ENCODE results near the gene KLHL29. TPM values are rescaled to one million over a fixed set of nuclear protein-coding genes. Genes with fewer than 3 reads are reported as not detected.
A peak's percentile ranks its signal among the peaks of the same experiment; 100 is the strongest.

Gene KLHL29
- total RNA-seq, 1 donor from 2014 or later = 1.6 TPM

DNA sequence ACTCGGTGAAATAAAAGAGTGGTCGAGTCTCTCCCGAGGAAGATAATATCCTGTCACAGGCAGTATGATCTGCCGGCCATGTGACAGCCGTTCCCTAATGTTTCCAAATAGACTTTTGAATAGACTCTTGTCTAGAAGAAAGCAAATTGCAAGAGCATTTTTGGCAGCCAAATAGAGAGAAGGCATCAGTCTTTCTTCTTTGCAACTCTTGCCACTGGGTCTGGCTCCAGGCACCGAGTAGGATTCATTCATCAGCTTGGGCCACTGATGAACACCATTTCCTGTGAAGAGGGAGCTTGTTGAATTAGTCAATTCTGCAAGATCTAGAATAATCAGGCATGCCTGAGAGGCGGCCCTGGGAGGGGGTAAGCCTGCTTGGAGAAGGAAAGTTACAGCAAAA is 165.6 kb downstream of the KLHL29 start:
- DNase-seq (ENCODE audit: low spot score) = no peak
- intact Hi-C loops (cut with DNase I) = loop anchor here (5.0 kb wide), 1 partner anchor 53 kb away; no protein-coding TSS in a partner anchor

DNA sequence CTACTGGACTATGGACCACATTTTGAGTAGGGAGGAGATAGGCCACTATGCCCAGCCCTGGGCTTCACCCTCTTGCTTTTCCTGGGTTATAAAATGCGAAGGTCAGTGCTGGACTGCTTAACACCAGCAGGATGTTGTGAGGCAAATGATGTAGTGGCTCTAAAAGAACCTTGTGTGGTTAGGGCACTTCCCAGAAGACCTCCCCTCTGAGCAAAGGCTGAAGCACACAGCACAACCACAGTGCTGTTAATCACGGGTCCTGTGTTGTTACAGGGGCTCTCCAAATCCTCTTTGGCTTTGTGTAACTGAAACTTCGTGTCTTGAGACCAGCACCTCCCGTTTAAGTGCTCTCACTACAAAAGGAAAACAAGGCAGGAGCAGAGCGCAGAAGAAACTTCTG is 166.9 kb downstream of the KLHL29 start:
- no peak for DNase-seq (ENCODE audit: low spot score)
- intact Hi-C loops (cut with DNase I) = loop anchor here (5.0 kb wide), 1 partner anchor 55 kb away; no protein-coding TSS in a partner anchor

DNA sequence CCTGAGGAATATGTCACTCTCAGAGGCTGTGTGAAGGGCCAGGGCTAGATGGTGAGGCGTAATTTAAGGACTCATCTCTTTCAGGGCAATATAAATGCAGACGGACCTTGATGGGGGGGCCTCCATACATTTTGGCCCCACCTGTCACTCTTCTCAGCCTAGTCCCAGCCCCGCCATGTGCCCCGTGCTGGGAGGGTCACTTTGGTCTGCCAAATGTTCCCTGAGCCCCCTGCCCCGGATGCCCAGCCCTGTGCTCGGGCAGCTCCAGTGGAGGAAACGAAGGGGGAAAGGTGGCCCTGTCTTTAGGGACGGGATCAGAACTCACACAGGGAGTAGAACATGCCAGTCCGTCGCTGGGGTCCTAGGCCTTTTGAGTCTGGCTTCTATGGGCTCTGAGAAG is 168.6 kb downstream of the KLHL29 start:
- DNase-seq (ENCODE audit: low spot score) = no peak
- intact Hi-C loops (cut with DNase I) = loop anchor here (5.0 kb wide), 1 partner anchor 56 kb away; no protein-coding TSS in a partner anchor

GRCh38 chr2:23554054-23554697 is 169.2 kb downstream of the KLHL29 start:
- DNase-seq (ENCODE audit: low spot score) = no peak
- intact Hi-C loops (cut with DNase I) = loop anchor here (5.0 kb wide), 1 partner anchor 57 kb away; no protein-coding TSS in a partner anchor

DNA sequence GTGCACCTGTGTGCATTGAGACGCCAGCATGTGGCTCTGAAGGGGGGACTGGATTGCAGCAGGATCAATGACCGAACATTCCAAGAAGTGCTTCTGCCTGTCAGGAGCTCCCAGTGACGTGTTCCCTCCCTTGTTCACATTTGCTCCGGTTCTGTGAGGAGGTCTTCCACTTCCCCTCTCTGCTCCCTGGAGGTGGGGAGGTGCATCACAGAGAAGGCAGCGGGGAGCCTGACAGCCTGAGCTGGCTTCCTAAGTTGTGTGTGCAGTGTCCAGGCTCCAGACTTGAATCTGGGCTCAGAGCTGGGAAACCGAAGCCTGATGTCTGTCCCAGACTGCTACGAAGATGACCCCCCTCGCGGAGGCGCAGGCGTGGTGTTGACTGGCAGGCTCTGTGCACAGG is 171.0 kb downstream of the KLHL29 start:
- intact Hi-C loops (cut with DNase I) = no loop called here
- no peak for DNase-seq (ENCODE audit: low spot score)

DNA sequence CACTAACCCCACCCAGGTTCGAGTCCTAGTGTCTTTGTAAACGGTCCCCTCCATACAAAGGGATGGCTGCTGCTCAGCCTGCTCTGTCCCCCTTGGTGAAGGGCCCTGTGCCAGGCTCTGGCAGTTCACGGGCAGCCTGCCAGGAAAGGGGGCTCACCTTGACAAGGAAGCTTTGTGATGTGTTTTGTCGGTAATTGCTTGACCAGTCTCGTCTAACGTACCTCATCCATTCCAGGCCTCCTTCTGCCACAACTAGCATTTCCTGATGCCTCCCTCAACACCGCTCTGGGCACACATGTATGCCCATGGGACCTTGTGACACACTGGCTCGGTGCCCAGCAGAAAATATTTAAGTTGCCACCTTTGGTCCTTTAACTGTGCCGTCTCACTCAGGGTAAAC is 171.9 kb downstream of the KLHL29 start:
- no peak for DNase-seq (ENCODE audit: low spot score)
- intact Hi-C loops (cut with DNase I) = no loop called here

GRCh38 chr2:23557455-23557854 is 172.5 kb downstream of the KLHL29 start:
- no peak for DNase-seq (ENCODE audit: low spot score)

DNA sequence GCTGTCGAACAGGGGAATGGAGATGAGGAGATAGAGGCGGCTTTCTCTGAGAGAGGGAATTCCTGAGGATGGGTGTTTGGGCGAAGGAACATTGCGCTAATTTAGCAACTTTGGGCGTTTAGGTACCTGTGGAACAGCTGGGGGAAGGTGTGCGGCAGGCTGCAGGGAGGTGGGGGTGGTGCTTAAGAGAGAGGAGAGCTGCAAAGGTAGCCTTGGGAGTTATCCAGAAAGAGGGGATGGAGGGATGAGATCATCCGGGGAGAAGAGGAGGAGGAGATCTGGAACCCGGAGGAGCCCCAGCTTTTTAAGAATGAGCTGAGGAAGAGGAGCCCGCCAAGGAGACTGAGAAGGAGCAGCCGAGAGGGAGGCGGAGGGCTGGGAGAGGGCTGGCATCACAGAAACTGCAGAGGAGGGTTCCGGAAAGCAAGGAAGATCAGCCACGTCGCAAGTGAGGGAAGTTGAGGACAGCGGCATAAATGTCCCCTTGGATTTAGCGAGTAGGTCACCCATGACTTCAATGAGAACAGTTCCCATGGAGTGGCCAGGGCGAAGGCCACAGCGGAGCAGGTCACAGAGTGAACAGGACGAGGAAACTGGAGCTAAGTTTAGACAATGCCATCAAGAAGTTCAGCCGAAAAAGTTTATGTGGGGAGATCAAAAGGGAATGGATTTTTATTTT is 174.7 kb downstream of the KLHL29 start:
- DNase-seq (ENCODE audit: low spot score) = no peak
- intact Hi-C loops (cut with DNase I) = loop anchor here (10.0 kb wide), 1 partner anchor 175 kb away; the partner anchor contains the start of gene KLHL29

More at GRCh38 chr2:23557455-23557854, 172.5 kb downstream of the KLHL29 start:
- intact Hi-C loops (cut with DNase I) = no loop called here

DNA sequence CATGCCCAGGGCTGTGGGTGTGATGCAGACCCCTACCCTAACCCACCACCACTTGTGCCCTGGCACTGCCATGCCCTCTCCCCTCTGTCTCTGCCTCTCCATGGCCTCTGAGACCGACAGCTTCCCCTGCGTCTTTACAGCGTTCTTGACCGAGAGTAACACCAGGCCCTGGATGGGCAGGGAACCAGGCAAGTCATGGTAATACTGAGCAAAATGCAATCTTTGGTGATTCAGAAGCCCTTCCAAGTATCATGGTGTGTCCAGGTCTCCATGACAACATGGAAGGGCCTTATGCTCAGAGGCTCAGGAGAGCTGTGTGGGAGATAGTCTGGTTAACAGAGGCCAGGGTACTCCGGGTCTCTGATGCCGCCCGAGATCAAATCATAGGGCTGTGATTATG is 176.1 kb downstream of the KLHL29 start:
- DNase-seq (ENCODE audit: low spot score) = no peak
- intact Hi-C loops (cut with DNase I) = loop anchor here (10.0 kb wide), 1 partner anchor 176 kb away; the partner anchor contains the start of gene KLHL29

- intact Hi-C loops (cut with DNase I) = loop anchor here (10.0 kb wide), 1 partner anchor 177 kb away; the partner anchor contains the start of gene KLHL29
- no peak for DNase-seq (ENCODE audit: low spot score)
These were observed 176.6 kb downstream of the KLHL29 start for GRCh38 chr2:23561544-23561943.

- DNase-seq (ENCODE audit: low spot score) = no peak
- intact Hi-C loops (cut with DNase I) = loop anchor here (10.0 kb wide), 1 partner anchor 177 kb away; the partner anchor contains the start of gene KLHL29
These were observed 177.2 kb downstream of the KLHL29 start for GRCh38 chr2:23562143-23562542.

GRCh38 chr2:23563151-23563550 is 178.2 kb downstream of the KLHL29 start:
- intact Hi-C loops (cut with DNase I) = loop anchor here (10.0 kb wide), 1 partner anchor 178 kb away; the partner anchor contains the start of gene KLHL29
- DNase-seq (ENCODE audit: low spot score) = no peak

DNA sequence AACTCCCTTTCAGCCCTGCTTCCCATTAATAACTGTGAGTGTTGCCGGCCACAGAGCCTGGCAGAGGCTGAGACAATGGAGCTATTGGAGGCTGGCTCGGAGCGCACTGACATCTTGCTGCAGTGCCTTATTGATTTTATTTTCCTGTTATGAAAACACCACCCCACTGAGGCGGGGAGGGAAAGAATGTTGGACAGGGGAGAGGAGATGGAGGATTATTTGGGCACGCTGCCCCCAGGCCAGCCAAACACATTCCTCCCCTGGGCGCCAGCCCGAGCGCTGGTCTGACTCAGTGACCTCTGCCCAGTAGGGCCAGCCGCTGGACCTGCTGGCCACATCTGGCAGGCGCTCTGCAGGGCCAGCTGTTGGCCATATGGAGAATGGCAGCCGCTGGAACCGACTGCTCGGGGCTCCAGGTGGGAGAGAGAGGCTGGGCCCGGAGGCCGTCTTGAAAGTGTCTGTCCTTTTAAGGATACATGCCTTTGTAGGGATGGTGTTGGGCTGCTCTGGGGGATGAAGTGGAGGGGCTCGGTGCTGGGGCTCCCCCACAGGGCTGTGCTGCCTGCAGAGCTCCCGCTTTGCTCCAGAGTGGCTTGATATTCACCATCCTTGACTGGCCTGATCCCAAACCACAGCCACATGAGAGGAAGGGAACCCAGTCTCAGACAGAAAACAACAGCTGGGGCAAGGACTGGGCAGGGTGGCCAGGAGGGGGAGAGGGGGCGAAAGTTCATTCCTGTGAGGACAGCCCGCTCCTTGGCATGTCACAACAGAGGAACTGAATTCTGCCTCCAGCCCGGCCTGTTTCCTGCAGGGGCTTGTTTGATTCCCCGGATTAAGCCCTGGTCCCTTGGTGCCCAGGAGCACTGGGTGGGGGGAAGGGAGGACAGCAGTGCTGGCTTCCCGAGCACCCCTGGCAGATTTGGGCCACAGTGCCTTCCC is 179.0 kb downstream of the KLHL29 start:
- intact Hi-C loops (cut with DNase I) = loop anchor here (10.0 kb wide), 1 partner anchor 179 kb away; the partner anchor contains the start of gene KLHL29
- no peak for DNase-seq (ENCODE audit: low spot score)

GRCh38 chr2:23564615-23564960 is 179.6 kb downstream of the KLHL29 start:
- no peak for DNase-seq (ENCODE audit: low spot score)
- intact Hi-C loops (cut with DNase I) = loop anchor here (10.0 kb wide), 1 partner anchor 180 kb away; the partner anchor contains the start of gene KLHL29

DNA sequence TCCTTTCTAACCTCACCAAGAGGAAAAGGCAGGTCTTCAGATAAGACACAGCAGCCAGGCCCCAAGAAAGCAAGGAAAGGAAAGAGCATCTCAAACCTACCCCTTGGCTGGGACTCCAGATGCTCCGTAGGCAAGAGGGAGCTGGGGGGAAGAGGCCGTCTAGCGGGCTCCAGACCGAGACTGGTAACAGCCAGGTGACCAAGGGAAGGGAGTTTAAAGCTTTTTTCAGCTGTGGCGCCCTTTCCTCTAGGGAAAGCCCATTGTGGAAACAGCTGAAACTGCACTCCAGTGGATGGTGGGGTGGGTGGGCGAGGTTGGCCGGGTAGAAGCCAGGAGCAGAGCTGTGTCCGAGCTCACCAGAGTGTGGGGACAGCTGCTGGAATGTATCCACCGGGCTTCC is 180.4 kb downstream of the KLHL29 start:
- DNase-seq (ENCODE audit: low spot score) = no peak
- intact Hi-C loops (cut with DNase I) = loop anchor here (10.0 kb wide), 1 partner anchor 181 kb away; the partner anchor contains the start of gene KLHL29

- intact Hi-C loops (cut with DNase I) = loop anchor here (10.0 kb wide), 1 partner anchor 181 kb away; the partner anchor contains the start of gene KLHL29
- peak; percentile 80 for DNase-seq (ENCODE audit: low spot score)
These were observed 180.8 kb downstream of the KLHL29 start for GRCh38 chr2:23565814-23566213.

DNA sequence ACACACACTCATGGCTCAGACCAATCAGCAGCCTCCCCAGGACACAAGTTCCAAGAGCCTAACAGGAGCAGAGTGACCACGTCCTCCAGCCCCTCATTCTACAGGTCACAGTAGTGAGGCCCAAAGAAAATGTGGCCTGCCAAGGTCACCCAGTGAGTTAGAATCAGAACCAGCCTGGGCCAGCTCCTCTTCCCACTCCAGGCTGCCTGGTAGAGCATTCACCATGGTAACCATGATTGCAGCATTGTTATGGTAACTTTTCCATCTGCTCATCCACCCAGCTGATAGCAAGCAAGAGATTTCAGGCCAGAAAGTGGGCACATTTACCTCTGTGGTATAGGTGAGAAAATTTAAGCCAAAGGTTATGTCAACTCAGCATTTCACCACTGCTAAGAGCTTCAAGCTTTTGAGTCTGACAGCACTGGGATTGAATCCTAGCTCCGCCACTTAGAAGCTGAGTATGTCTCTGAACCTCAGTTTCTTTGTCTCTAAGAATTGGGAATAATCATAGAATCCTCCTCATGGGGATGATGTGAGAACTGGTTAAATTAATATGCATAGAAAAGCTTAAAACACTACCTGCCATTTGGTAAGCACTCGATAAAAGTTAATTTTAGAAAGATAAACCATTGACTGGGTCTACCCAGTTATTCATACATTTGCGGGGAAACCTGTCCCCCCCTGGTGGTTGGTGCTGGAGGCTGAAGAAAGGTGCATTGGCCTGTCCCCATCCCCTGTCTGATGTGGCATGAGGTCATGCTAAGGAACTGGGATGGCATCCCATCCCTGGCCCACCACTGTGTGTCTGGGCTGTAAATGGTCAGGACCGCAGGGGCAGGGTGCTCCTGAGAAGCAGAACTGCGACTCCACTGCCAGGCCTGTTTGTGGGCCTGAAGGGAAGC is 181.5 kb downstream of the KLHL29 start:
- no peak for DNase-seq (ENCODE audit: low spot score)
- intact Hi-C loops (cut with DNase I) = loop anchor here (10.0 kb wide), 1 partner anchor 182 kb away; the partner anchor contains the start of gene KLHL29

- DNase-seq (ENCODE audit: low spot score) = no peak
- intact Hi-C loops (cut with DNase I) = loop anchor here (10.0 kb wide), 1 partner anchor 182 kb away; the partner anchor contains the start of gene KLHL29
These were observed 182.3 kb downstream of the KLHL29 start for GRCh38 chr2:23567161-23567756.

All from cardiac septum (tissue), 1 donor.